SK-N-SH treated with all-trans-retinoic acid at 6 μM for 48 hours (cell line): Measurements from ENCODE around the gene HEPHL1.

ENCODE experiments used
- ARNTL ChIP-seq: fragments of 450-650 bp; formaldehyde crosslinking; IDR thresholded peaks from 2 replicates; pipeline ENCODE4 v1.5.0; 2020; ENCODE audit warnings: low read depth, mild to moderate bottlenecking, moderate library complexity, borderline replicate concordance
- BACH2 ChIP-seq: fragments of 250-450 bp; sonication (Bioruptor Pico); IDR thresholded peaks from 2 replicates; pipeline ENCODE4 v1.9.0; 2021; ENCODE audit warnings: mild to moderate bottlenecking, borderline replicate concordance
- CREB5 ChIP-seq: fragments of 250-450 bp; sonication (Bioruptor Pico); IDR thresholded peaks from 2 replicates; pipeline ENCODE4 v1.5.1; 2020; ENCODE audit warnings: low read depth, mild to moderate bottlenecking, moderate library complexity
- CSDC2 ChIP-seq: fragments of 250-450 bp; sonication (Bioruptor Pico); IDR thresholded peaks from 2 replicates; pipeline ENCODE4 v1.5.0; 2020; ENCODE audit warnings: mild to moderate bottlenecking, moderate library complexity
- CSRNP3 ChIP-seq: fragments of 250-450 bp; sonication (Bioruptor Pico); IDR thresholded peaks from 2 replicates; pipeline ENCODE4 v1.5.1; 2021; ENCODE audit warnings: mild to moderate bottlenecking, moderate library complexity
- OSR1 ChIP-seq: fragments of 250-450 bp; sonication (Bioruptor Pico); IDR thresholded peaks from 2 replicates; pipeline ENCODE4 v1.8.0; 2022; ENCODE audit warnings: moderate library complexity, mild to moderate bottlenecking, inconsistent platforms
- PPARA ChIP-seq: fragments of 250-450 bp; sonication (Bioruptor Pico); IDR thresholded peaks from 2 replicates; pipeline ENCODE4 v1.5.0; 2020; ENCODE audit warnings: mild to moderate bottlenecking, borderline replicate concordance
- SNAI2 ChIP-seq: fragments of 250-450 bp; sonication (Bioruptor Pico); IDR thresholded peaks from 2 replicates; pipeline ENCODE4 v1.5.0; 2020; ENCODE audit warnings: mild to moderate bottlenecking, moderate library complexity
- TCF4 ChIP-seq: fragments of 250-450 bp; sonication (Bioruptor Pico); IDR thresholded peaks from 2 replicates; pipeline ENCODE4 v1.8.0; 2021; ENCODE audit warnings: mild to moderate bottlenecking, moderate library complexity, borderline replicate concordance
- ZC3H10 ChIP-seq: fragments of 250-450 bp; sonication (Bioruptor Pico); IDR thresholded peaks from 2 replicates; pipeline ENCODE4 v1.5.1; 2021; ENCODE audit warnings: mild to moderate bottlenecking, moderate library complexity
- ZFP3 ChIP-seq: fragments of 250-450 bp; sonication (Bioruptor Pico); IDR thresholded peaks from 2 replicates; pipeline ENCODE4 v1.5.0; 2020; ENCODE audit warnings: mild to moderate bottlenecking, moderate library complexity
- ZNF565 ChIP-seq: fragments of 450-650 bp; formaldehyde crosslinking; conservative IDR thresholded peaks from 2 replicates; pipeline ENCODE4 v1.5.0; 2020; ENCODE audit warnings: low read depth, mild to moderate bottlenecking, moderate library complexity

GRCh38 chr11:94034207-94034606, 13.1 kb downstream of the HEPHL1 start:
- TF ChIP-seq PPARA (CRISPR knock-in tag) (no peak), ZFP3 (CRISPR knock-in tag) (no peak), CSRNP3 (CRISPR knock-in tag) (no peak), ZC3H10 (CRISPR knock-in tag) (no peak), OSR1 (CRISPR knock-in tag) (no peak), CSDC2 (CRISPR knock-in tag) (no peak), BACH2 (no peak), SNAI2 (CRISPR knock-in tag) (no peak), ARNTL (CRISPR knock-in tag) (no peak), CREB5 (CRISPR knock-in tag) (no peak), ZNF565 (CRISPR knock-in tag) (no peak), TCF4 (CRISPR knock-in tag) (no peak)
